NB4 (cell line): ENCODE data around the gene SLC12A2.

ENCODE experiments used
- CTCF ChIP-seq: IDR thresholded peaks from one replicate; pipeline ENCODE4 v1.5.1; 2012; ENCODE audit warnings: low read depth, low read length
- MAX ChIP-seq: IDR thresholded peaks from 2 replicates; pipeline ENCODE4 v1.6.1; 2011; ENCODE audit warnings: low read depth, low read length
- POLR2A ChIP-seq: IDR thresholded peaks from 2 replicates; pipeline ENCODE4 v1.6.1; 2011; ENCODE audit warnings: mild to moderate bottlenecking; ENCODE audit not compliant: insufficient read length; ENCODE audit errors: extremely low read depth

DNA sequence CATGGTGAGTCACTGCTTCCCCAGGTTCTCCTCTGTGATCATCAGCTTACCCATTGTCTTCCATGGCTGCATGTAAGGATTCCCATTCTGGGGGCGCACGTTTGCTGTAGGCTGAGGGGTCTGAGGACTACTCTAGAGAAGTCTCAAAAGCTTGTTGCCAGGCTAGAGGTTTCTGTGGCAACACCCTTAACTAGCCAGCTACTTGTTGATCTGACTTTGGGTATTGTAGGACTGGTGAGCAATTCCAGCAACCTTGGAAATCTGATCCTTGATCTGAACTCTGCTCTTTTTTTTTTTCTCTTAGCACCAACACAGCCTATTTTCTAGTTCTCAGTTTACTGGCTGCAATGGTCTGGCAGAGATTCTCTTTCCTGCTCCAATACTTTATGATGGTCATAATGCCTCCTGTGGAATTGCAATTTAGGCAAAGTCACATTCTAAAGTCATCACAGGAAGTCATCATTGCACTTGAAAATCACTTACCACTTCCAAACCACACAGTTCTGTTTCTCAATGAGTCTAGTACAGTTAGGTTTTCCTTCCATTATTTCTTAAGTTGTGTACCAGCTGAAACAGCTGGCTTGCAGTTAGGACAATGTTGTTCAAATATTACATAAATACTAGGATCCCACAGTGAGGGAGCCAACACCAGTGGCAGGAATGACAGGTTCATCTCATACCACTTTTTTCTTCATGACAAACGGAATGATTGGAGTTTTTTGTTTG is 110.3 kb downstream of the SLC12A2 start:
- TF ChIP-seq CTCF (no peak), MAX (no peak), POLR2A (no peak)
